ENCODE results near the gene BAG3. TPM values are rescaled to one million over a fixed set of nuclear protein-coding genes. Genes with fewer than 3 reads are reported as not detected.
A peak's percentile ranks its signal among the peaks of the same experiment; 100 is the strongest.

The BAG3 gene
- total RNA-seq, 1 experiment from 2014 or later: 57.0 TPM

GRCh38 chr10:119667562-119668328 lies 16.6 kb downstream of the BAG3 start (continued):
- TF ChIP-seq JUND (IDR thresholded peaks at IDR 0.05): peak; percentile 92
- peak; percentile 81; the same call in 1 of the 2 replicates for TF ChIP-seq CEBPB (IDR thresholded peaks at IDR 0.05; ENCODE audit: low read depth)
- TF ChIP-seq ZNF274 (IDR thresholded peaks at IDR 0.05; ENCODE audit: low read depth, low read length): no peak
- peak; percentile 99 for TF ChIP-seq MAX (IDR thresholded peaks at IDR 0.05)
- TF ChIP-seq ELF1 (IDR thresholded peaks at IDR 0.05; ENCODE audit: borderline replicate concordance, low read depth): no peak

- Histone ChIP-seq H3K9me3 (ENCODE audit: control insufficient read depth in 1 of 2, insufficient read depth in 1 of 2, low read depth in 1 of 2, low read length in 2 of 2) (no peaks in the 10 kb centered on the region), H3K9me2 (ENCODE audit: insufficient read depth) (no peaks in the 10 kb centered on the region), H3K4me3 (replicated peaks in 1 of 2; ENCODE audit: low read depth in 1 of 2, low read length in 2 of 2) (no peak overlapping the region), H3K27ac (ENCODE audit: low read depth, low read length) (peak overlapping the region; percentile 74), H3K79me2 (ENCODE audit: insufficient read depth, low read length) (peaks cover 87% of the 10 kb centered on the region), H3K27me3 (ENCODE audit: insufficient read depth, low read length) (no peaks in the 10 kb centered on the region), H3K4me1 (ENCODE audit: control insufficient read depth in 1 of 2, insufficient read depth in 2 of 2, low read length in 2 of 2) (peaks cover 39 to 58% of the 10 kb centered on the region in 2 experiments), H4K20me1 (ENCODE audit: insufficient read depth) (peaks cover 11% of the 10 kb centered on the region; the same call in 1 of the 2 replicates), H2AFZ (ENCODE audit: low read depth, low read length, poor library complexity, severe bottlenecking) (no peak overlapping the region), H3K9ac (ENCODE audit: low read length) (peak overlapping the region; percentile 54), H3K36me3 (ENCODE audit: control insufficient read depth in 1 of 2, insufficient read depth in 2 of 2, low read length in 2 of 2) (peaks cover 21 to 38% of the 10 kb centered on the region in 2 experiments), H3K4me2 (ENCODE audit: low read length) (peak overlapping the region; percentile 78)
- no TSS peak for BruUV-seq (replicated peaks)
- ATAC-seq (no peak), DNase-seq (ENCODE audit: low read depth, low spot score) (no peak)
- RAD21 ChIA-PET (ENCODE audit: low non-redundant PET in 1 of 2, low total read pairs in 2 of 2, uncharacterized antibody in 2 of 2, unreplicated experiment in 2 of 2): interaction anchor here in 1 of 2 experiments (1.1 kb wide), 1 partner anchor 57 kb away, joined by 3 read pairs; the partner anchor contains the start of gene INPP5F
- TF ChIP-seq RAD21 (IDR thresholded peaks at IDR 0.05; ENCODE audit: low read depth) (no peak), CTCF (IDR thresholded peaks at IDR 0.05 in 2 of 3, conservative IDR thresholded peaks at IDR 0.05 in 1 of 3; ENCODE audit: borderline replicate concordance in 1 of 3, insufficient read depth in 1 of 3, low read depth in 2 of 3, low read length in 2 of 3) (no peak)
- POLR2A ChIA-PET: interaction anchor here (0.7 to 1.7 kb wide), 3 partner anchors 11 to 16 kb away, joined by 3 to 4 read pairs (median 3); no protein-coding TSS in a partner anchor
- CTCF ChIA-PET: interaction anchor here (0.6 to 1.3 kb wide), 2 partner anchors 60 to 191 kb away, joined by 3 to 4 read pairs; no protein-coding TSS in a partner anchor
- intact Hi-C loops (cut with micrococcal nuclease): loop anchor here (5.0 kb wide), 1 partner anchor 471 kb away; no protein-coding TSS in a partner anchor
These were observed 17.3 kb downstream of the BAG3 start for GRCh38 chr10:119668461-119668860.
